Measurements from ENCODE around the gene COL28A1.
A peak's percentile ranks its signal among the peaks of the same experiment; 100 is the strongest.

COL28A1 gene

GRCh38 chr7:7333610-7334009, 202.1 kb downstream of the COL28A1 start:
- no peak for DNase-seq (ENCODE audit: low read depth)
- no peak for TF ChIP-seq CTCF (IDR thresholded peaks at IDR 0.05; ENCODE audit: insufficient read depth, low read depth, low read length, missing control alignments)
- H3K4me3 ChIP-seq (ENCODE audit: low read depth, low read length), result no peak overlapping the region

GRCh38 chr7:7331523-7331922, 204.2 kb downstream of the COL28A1 start:
- H3K4me3 ChIP-seq (ENCODE audit: low read depth, low read length), result no peak overlapping the region
- no peak for TF ChIP-seq CTCF (IDR thresholded peaks at IDR 0.05; ENCODE audit: insufficient read depth, low read depth, low read length, missing control alignments)
- no peak for DNase-seq (ENCODE audit: low read depth)

GRCh38 chr7:7330997-7331396, 204.7 kb downstream of the COL28A1 start:
- H3K4me3 ChIP-seq (ENCODE audit: low read depth, low read length), result no peak overlapping the region
- DNase-seq (ENCODE audit: low read depth), result peak; percentile 9
- no peak for TF ChIP-seq CTCF (IDR thresholded peaks at IDR 0.05; ENCODE audit: insufficient read depth, low read depth, low read length, missing control alignments)

- no peak overlapping the region for H3K4me3 ChIP-seq (ENCODE audit: low read depth, low read length)
- no peak for DNase-seq (ENCODE audit: low read depth)
- no peak for TF ChIP-seq CTCF (IDR thresholded peaks at IDR 0.05; ENCODE audit: insufficient read depth, low read depth, low read length, missing control alignments)
Observed at GRCh38 chr7:7329326-7329725, 206.3 kb downstream of the COL28A1 start.

GRCh38 chr7:7327423-7327822, 208.2 kb downstream of the COL28A1 start:
- TF ChIP-seq CTCF (IDR thresholded peaks at IDR 0.05; ENCODE audit: insufficient read depth, low read depth, low read length, missing control alignments), result no peak
- no peak for DNase-seq (ENCODE audit: low read depth)
- no peak overlapping the region for H3K4me3 ChIP-seq (ENCODE audit: low read depth, low read length)

- H3K4me3 ChIP-seq (ENCODE audit: low read depth, low read length), result no peak overlapping the region
Observed at GRCh38 chr7:7324698-7325097, 211.0 kb downstream of the COL28A1 start.

More at GRCh38 chr7:7324698-7325097, 211.0 kb downstream of the COL28A1 start:
- peak; percentile 17 for DNase-seq (ENCODE audit: low read depth)
- no peak for TF ChIP-seq CTCF (IDR thresholded peaks at IDR 0.05; ENCODE audit: insufficient read depth, low read depth, low read length, missing control alignments)
